MM.1S (cell line): ENCODE data around the gene REG3G.

Experiments used
- CTCF ChIP-seq: fragments of 300-600 bp; sonication (generic); IDR thresholded peaks from 2 replicates; pipeline ENCODE4 v1.5.1; 2016; ENCODE audit warnings: antibody characterized with exemption, low read length, mixed read lengths
- EZH2 ChIP-seq: fragments of 300-600 bp; sonication (generic); optimal IDR thresholded peaks from 2 replicates; pipeline ENCODE3; 2017; ENCODE audit warnings: low read depth, mild to moderate bottlenecking, antibody characterized with exemption, low read length, mixed read lengths

GRCh38 chr2:79004680-79005079 is 20.8 kb upstream of the REG3G start:
- no peak for TF ChIP-seq EZH2
- no peak for TF ChIP-seq CTCF
